Left renal cortex interstitium (tissue), 4 donors: ENCODE results near the gene SCT. TPM values are rescaled to one million over a fixed set of nuclear protein-coding genes. Genes with fewer than 3 reads are reported as not detected.

ENCODE experiments used
- DNase-seq, 4 donors: peaks; one replicate each; pipeline ENCODE4 v3.0.0-alpha.2; 2013; ENCODE audit warnings: low read depth in 4 of 4, low spot score in 2 of 4, missing footprints in 1 of 4
- polyA plus RNA-seq, 4 donors: library from polyadenylated mRNA; unstranded; fragments of 120-200 nt; gene quantifications; one replicate each; pipeline ENCODE4 v1.2.1, GENCODE V29; 2013; ENCODE audit not compliant: insufficient read length in 4 of 4

The SCT gene
- polyA plus RNA-seq, 4 donors = 0.92 to 4.1 (median 2.2) TPM

DNA sequence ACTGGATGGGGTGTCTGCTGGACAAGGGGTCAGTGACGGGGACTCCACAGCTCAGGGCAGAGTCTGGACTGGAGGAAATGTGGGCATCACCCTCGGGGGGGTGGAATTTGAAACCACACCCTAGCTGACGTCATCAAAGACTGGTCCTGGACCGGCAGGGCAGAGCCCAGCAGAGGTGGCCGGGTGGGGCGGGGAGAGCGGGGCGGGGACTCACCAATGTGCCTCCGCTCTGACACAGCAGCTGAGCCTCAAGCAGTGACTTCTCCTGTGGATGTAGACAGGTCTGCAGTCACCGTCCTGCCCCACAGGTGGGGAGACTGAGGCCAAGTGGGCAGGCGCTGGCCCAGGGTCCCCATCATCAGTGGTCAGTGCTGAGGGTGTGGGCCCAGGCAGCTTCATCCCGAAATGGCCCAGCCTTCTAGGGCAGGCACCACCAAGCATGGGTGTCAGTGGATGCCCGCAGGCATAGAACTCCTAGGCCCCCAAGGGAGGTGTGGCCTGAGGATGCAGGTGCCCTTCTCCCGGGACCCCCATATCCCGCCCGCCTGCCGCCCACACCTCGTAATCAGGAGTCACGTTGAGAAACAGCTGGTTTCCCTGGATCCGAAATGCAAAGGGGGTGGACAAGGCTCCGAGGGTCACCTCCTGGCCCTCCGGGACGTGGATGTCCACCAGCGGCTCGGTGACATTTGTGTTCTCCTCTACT lies 2.8 kb downstream of the SCT start:
- DNase-seq = no peak

DNA sequence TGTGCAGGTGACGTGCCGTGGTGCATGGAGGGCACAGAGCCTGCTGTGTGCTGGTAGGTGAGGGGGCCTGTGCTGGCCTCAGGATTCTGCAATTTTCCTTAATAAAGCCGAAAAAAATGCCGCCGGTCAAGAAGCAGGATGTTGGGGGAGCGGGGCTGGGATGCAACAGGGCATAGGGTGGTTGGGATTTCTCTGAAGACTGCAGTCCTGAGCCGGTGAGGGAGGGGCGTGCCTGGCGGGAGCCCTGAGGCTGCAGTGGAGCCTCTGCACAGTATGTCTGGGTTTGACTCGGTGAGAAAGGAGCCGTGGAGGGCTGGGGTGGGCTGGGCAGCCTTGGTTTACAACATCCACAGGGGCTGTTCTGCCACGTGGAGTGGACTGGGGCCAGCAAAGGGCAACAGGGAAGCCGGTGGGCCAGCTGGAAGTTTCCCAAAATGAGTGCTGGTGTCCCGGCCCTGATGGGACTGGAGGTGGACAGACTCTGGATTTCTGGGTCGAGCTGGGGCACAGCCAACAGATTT lies 3.6 kb downstream of the SCT start:
- no peak for DNase-seq

DNA sequence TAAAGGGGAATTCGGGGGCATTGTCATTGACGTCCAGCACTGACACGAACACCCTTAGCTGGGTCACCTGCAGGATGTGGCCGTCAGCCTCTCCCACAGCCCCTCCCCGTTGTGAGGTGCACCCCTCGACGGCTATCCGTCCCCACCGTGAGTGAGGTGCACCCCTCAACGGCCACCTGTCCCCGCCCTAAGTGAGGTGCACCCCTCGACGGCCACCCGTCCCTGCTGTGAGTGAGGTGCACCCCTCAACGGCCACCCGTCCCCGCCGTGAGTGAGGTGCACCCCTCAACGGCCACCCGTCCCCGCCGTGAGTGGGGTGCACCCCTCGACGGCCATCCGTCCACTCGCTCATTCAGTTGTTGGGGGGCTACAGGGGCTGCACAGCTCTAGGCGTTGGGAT lies 5.1 kb downstream of the SCT start:
- no peak for DNase-seq

DNA sequence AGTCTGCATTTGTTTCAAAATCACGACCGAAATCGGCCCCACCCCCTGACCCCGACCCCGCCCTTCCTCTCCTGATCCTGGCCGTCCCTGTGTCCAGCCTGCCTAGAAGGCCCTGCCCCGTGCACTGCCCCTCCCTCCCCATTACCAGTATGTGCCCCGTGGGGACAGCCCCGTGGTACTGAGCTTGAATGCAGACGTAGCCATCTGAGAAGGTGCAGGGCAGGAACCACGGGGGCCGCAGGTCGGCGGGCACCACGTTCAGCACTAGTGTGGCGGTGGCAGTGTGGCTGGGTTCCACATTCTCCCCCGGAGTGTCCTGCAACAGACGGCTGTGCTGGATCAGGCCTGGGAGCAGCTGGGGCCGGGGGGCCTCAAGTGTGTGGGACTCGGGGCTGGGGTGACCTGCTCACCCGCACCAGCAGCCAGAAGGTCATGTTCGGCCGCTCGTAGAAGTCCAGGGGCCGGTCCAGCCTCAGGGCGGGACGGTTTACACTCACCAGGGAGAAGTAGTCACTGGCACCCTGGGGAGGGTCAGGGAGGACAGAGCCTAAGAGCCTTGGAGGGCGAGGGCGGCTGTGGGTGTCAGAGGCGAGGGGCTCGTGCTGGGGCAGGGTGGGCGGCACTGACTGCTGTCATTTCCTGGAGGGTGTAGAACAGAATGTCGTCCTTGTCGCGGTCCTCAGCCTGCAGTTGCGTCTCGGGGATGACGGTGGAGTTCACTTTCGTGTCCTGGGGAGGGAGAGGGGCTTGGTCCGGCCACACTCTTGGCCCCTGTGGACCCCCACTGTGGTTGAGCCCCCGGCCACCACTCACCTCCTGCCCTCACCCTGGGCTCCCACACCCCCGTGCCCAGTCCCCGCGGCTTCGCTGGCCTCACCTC lies 5.8 kb downstream of the SCT start:
- DNase-seq = no peak

DNA sequence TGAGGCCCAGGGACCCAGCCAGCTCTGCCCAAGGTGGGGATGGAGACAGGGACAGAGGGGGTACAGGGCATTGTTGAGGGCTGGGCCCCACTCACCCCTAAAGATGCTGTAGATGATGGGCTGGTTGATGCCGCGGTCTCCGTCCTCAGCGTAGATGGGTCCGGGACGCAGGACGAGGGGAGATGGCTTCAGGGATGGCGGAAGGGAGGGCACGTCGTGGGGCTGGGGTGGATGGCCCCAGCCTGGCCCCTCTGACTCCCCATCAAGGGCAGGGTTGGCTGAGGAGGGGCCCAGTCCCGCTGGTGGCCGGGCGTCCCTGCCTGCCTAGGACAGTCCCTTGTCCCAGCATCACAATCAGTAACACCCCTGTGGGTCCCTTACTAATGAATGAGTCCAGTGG lies 6.8 kb downstream of the SCT start:
- DNase-seq = no peak

DNA sequence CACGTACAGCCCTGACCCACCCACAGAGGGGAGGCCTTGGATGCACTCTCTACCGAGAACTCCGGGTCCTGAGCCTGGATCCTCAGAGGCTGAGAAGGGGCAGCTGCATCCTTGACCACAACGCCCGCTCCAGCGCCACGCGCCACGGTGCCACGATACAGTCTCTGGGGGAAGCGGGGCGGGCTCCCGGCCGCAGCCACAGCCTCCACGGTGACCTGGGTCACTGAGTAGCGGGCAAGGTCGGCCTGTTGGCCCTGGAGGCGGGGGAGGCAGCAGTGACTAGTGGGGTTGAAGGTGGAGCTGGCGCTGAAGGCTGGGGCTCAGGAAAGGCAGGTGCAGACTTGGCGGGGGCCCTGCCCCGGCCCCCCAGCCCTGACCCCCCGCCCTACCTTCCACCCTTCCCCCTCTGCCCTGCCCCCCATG lies 7.3 kb downstream of the SCT start:
- no peak for DNase-seq

DNA sequence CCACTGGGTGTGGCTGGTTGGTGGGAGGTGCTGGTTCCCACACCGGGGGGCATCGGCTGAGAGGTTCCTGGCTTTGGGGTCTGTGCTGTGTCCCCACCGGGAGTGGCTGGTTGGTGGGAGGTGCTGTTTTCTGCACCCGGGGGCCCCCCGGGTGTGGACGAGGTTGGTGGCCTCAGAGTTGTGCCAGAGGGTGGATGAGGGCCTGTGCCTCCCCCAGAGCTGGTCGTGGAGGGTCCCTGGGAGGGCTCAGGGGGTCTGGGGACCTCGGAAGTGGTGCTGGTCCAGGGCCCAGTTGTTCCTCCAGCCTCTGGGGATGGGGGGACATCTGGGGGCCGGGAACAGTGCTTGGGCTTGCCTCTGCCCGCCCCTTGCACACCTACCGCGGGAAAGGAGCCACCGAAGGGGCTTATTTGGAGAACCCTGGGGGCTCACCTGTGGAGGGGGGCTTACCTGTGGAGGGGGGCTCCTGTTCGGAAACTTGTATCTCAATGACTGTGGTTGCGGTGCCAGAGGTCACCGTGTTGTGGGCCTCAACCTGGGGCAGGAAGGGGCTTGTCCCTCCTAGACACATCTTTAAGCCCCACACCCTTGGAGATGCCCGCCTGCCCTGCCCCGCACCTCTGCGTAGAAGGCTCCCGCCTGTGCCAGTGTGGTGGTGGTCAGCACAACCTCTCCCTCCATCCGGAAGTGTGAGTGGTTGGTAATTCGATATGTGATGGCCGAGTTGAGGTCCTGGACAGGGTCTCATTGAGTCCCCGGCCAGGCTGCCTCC lies 7.9 kb downstream of the SCT start:
- no peak for DNase-seq

DNA sequence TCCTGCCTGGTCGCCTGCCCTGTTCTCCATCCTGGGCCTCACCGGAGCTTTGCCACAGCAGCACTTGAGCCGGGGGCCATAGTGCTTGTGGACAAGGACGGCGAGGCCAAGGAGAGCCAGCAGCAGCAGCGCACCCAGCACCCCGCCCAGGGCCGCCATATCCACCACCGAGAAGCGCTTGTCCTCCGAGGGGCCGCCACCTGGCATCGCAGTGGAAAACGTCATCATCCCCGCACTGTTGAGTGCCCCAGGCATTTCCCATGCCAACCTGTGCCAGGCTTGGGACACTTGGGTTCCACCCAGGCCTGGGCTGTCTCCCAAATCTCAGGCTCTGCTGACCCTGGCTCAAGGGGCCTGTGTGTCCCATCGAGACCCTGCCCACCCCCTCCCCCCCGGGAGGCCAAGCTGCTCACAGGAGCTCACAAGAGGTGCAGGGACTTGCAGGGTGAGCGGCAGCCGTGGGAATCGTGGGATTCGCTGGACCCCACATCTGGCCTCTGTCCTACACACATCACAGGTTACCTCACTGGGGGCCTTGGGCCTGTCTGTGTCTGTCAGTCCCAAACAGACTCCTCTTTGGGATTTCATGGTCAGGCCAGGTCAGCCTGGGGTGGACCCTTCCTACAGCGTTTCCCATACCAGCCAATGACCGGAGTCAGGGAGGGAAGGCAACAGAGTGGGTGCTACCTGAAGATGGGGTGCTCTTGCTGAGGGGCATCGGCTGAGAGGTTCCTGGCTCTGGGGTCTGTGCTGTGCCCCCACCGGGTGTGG lies 8.9 kb downstream of the SCT start:
- no peak for DNase-seq

DNA sequence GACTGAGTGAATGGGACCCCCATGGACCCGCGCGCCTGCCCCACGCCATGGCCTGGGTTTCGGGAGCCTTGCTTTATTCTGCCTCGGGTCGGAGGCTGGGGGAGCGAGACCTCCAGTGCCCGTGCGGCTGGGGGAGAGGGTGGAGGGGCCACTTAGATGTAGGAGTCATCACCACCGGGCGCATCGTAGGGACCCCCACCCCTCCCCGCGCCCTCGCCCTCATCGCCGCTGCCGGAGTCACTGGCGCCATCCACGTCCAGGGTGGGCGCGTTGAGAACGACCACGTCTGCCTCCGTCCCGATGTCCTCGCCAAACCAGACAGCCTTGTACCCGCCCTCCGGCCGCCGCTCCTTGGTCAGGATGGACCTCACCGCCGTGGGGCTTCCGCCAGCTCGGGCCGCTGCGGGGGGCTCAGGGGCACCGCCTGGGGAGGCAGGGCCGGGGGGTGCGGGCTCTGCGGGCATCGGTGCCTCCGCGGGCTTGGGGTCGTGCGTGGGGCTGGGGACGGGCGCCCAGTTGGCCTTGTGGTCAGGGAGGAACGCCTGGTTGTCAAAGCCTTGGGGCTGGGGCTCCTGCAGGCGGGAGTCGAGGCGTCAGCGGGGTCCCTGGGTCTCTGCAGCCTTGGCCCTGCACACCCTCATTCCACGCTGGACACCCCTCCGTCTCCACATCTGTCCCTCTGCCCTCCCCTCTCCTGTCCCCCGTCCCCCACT lies 9.6 kb downstream of the SCT start:
- DNase-seq = no peak

DNA sequence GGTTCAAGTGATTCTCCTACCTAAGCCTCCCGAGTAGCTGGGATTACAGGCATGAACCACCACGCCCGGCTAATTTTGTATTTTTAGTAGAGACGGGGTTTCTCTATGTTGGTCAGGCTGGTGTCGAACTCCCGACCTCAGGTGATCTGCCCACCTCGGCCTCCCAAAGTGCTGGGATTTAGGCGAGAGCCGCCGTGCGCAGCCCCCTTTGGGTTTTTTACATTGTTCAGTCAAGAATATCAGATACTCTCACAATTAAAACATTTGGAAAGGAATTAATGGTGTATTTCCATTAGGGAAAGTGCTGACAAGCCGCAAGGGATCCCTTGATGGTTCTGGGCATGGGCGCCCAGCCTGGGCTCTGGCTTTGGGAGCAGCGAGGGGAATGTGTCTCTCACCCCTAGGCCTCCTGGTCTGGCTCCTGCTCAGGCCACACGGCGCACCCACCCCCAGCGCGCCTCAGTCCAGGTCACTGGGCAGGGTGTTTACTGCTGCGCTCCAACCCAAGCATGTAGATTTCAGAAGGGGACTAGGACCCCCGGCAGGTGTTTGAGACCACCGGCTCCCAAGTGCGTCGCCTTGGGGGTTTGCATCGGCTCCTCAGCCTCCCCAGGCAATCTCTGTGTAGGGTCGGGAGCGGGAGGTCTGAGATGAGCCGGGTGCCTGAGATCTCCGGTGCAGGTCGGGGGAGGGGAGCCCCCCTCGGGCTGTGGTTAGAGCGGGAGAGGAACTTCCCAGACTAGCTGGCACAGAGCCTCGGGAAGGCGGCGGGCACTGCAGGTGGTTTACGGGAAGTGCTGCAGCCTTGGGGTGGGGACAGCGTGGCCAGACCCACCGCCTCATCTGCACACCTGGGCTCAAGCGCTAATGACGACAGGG lies 10.4 kb downstream of the SCT start:
- no peak for DNase-seq

DNA sequence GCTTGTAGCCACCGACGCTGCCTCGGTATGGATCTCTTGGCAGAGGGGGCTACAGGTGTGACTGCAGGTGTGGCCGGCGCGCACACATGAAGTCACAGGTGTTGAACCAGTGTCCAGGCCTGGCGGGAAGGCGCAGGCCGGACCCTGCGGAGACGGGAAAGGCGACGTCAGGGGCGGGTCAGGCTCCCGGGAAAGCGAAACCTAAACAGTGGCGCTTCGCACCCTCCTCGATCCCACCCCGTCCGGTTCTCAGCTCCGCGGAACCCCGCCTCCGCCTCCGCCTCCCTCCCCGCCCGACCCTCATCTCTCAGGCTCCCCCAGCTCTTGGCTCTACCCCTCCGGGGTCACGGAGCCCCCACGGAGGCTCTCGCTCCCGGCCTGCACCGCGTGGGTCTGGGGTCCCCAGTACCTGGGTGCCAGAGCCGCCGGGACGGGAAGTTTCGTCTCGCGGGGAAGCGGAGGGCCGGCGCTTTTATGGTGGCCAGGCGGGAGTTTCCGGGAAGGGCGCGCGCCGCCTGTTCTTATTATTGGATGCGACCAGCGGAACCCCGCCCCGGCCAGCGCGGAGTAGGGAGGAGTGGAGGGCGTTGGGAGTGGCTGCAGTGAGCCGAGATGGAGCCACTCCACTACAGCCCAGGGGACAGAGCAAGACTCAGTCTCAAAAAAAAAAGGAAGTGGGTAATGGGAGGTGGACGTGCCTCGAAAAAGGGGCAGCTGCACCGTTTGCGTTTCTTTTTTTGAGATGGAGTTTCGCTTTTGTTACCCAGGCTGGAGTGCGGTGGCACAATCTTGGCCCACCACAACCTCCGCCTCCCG lies 11.3 kb downstream of the SCT start, which contains the start of gene IRF7:
Gene IRF7, minus strand, starts transcription at position 447 of the 816 bp plus-strand sequence. CDS start 586 bp downstream, outside the sequence.
- DNase-seq = peak; percentile 56 to 89 (median 79)

DNA sequence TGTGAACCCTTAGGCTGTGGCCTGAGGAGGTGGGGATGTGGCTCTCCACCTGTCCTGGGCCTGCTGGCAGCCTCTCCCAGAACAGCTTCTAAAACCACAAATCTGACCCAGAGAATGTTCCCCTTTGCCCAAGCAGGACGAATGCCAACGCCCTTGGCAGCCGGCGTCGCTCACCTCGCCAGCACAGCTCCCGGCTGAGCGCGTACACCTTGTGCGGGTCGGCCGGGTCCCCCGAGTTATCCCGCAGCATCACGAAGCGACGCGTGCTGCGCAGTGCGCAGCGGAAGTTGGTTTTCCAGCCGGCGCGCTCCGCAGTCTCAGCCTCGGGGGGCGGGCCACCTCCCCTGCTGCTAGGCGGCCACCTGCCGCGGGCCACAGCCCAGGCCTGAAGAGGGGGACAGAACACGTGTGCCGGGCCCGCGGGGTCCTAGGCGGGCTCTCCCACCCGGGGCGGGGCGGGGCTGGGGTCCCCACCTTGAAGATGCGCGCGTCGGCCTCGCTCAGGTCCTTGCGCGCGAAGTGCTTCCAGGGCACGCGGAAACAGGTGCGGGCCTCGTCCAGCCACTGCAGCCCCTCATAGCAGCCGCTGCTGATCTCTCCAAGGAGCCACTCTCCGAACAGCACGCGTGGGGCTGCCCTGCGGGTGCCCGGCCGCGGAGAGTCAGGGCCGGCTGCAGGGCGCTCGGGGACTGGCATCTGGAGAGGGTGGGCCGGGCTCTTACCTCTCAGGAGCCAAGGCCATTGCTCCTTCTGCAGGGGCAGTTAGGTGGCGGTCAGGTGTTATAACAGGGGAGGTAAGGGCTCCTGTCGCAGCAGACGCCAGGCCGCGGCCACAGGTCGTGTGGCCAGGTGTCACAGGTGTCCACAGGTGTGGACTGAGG lies 12.1 kb downstream of the SCT start:
- DNase-seq = no peak

DNA sequence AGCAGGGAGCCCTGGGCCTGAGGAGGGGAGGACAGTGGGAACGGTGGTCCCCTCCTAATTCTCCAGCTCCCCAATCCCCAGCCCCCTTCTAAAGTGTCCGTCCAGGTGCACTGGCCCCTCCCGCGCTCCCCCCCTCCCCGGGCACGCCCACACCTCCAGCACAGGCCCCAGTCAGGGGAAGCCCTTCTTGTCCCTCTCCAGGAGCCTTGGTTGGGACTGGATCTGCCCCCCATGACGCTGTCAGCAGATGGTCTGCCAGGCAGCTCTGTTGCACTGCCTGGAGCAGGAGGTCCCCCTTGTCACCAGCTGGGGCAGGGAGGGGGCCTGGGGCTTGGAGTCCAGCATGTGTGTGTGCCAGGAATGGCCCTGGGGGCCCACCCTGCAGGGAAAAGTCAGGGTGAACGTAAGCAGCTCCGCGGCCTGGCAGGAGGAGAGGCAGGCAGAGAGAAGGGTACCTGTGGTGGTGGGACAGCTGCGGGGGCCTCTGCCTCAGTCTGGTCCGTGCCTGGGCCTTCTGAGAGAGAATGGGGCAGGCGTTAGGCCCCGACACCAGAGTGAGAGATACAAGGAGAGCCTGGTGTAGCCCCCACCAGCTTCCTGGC lies 12.9 kb downstream of the SCT start:
- no peak for DNase-seq

DNA sequence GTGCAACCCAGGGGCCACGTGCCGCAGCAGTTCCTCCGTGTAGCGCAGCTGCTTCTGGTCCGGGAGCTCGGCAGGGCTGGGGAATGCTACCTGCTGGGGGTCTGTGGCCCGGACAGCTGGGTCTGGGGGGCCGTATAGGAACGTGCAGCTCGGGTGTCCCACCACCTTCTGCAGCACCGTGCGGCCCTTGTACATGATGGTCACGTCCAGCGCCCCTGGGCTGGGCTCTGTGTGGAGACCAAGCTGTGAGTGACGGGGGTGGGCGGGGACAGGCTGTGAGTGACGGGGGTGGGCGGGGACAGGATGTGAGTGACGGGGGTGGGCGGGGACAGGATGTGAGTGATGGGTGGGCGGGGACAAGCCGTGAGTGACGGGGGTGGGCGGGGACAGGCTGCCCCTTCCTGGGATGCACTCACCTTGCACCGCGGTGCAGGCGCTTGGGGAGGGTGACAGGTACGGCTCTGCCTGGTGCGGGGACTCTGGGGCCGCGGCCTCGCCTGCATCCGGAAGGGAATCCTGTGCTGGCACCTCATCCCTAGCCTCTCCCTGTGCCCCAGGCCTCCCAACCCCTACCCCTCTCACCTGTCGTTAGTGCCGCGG lies 13.5 kb downstream of the SCT start:
- no peak for DNase-seq

DNA sequence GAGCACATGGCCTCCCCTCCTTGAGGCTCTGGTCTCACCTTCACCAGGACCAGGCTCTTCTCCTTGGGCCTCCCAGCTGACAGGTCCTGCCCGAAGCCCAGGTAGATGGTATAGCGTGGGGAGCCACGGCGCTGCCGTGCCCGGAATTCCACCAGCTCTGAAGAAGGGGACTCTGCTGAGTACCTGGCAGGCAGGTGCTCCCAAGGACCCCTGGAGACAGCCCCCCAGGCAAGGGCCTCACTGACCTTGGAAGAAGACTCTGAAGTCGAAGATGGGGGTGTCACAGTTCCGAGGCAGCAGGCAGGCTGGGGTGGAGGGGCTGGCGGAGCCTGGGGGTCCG lies 14.1 kb downstream of the SCT start:
- DNase-seq = no peak
